ENCODE data around the gene ALG12.

DNA sequence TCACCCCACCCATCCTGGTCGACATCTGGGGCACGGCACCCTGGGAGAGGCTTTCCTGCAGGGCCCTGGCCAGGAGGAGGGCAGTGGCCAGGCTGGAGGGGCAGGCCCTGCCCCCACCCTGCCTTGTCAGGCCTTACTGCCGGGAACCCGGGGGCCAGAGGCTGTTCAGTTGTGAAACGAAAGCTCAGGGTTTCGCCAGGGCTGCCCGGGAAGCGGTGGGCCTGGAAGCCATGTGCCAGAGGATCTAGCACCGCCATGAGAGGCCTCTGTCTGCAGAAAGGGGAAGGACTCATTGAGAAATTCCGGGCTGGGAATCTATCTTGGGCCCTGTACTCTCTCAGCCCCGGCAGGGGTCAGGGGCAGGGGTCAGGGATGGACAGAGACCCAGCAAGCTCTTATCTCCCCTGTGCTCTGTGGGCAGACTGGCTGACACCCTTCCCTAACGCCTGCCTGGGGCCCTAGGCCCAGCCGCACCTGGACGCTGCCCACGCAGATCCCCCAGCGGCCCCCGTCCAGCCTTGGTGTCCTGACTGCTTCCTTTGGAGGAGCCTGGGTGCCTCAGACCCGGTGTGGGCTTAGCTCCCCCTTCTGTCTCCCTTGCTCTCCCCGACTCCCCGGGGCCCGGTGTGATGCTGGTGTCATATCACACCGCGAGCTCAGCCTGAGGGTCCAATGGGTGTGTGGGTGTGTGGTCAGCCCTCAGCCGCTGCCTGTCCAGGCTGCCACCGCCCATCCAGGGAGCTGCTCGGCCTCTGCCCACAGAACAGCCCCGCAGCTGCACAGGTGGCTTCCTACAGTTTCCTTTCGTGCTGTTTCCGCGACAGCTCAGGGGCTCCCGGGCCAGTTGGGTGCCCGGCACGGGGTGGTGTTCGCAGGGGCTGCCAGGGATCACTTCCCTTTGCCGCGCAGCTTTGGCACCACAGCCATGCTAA lies 48.8 kb upstream of the ALG12 start:
- no peak for TF ChIP-seq EZH2 (IDR thresholded peaks at IDR 0.05; ENCODE audit: low read depth, low read length, severe bottlenecking)
- TF ChIP-seq, protein P1, sequence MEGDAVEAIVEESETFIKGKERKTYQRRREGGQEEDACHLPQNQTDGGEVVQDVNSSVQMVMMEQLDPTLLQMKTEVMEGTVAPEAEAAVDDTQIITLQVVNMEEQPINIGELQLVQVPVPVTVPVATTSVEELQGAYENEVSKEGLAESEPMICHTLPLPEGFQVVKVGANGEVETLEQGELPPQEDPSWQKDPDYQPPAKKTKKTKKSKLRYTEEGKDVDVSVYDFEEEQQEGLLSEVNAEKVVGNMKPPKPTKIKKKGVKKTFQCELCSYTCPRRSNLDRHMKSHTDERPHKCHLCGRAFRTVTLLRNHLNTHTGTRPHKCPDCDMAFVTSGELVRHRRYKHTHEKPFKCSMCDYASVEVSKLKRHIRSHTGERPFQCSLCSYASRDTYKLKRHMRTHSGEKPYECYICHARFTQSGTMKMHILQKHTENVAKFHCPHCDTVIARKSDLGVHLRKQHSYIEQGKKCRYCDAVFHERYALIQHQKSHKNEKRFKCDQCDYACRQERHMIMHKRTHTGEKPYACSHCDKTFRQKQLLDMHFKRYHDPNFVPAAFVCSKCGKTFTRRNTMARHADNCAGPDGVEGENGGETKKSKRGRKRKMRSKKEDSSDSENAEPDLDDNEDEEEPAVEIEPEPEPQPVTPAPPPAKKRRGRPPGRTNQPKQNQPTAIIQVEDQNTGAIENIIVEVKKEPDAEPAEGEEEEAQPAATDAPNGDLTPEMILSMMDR (IDR thresholded peaks at IDR 0.05; ENCODE audit: control extremely low read depth in 1 of 3, insufficient read depth in 1 of 3, low read depth in 1 of 3, low read length in 3 of 3): no peak
- TF ChIP-seq USF2 (IDR thresholded peaks at IDR 0.05; ENCODE audit: low read length): no peak
- TF ChIP-seq NRF1 (IDR thresholded peaks at IDR 0.05; ENCODE audit: low read depth, low read length): no peak
- TF ChIP-seq POLR2A (IDR thresholded peaks at IDR 0.05; ENCODE audit: control extremely low read depth in 1 of 2, low read depth in 2 of 2, low read length in 2 of 2): no peak
- TF ChIP-seq TAF1 (IDR thresholded peaks at IDR 0.05; ENCODE audit: low read depth, low read length): no peak
- TF ChIP-seq BRCA1 (IDR thresholded peaks at IDR 0.05; ENCODE audit: low read depth, low read length): no peak
- no peak for TF ChIP-seq GTF2F1 (IDR thresholded peaks at IDR 0.05; ENCODE audit: borderline replicate concordance, low read depth, low read length)
- no peak for TF ChIP-seq SIN3A (conservative IDR thresholded peaks at IDR 0.05 in 1 of 2, IDR thresholded peaks at IDR 0.05 in 1 of 2; ENCODE audit: low read depth in 1 of 2, low read length in 2 of 2)
- no peak for TF ChIP-seq JUND (IDR thresholded peaks at IDR 0.05; ENCODE audit: low read length)
- no peak for TF ChIP-seq POLR2AphosphoS5 (IDR thresholded peaks at IDR 0.05; ENCODE audit: low read depth, low read length)
- no peak for TF ChIP-seq SAP30 (IDR thresholded peaks at IDR 0.05; ENCODE audit: insufficient read depth, insufficient replicate concordance, low read length)
- TF ChIP-seq YY1 (IDR thresholded peaks at IDR 0.05; ENCODE audit: low read depth, low read length): no peak

Measured in H1 (cell line).